K562 (cell line): ENCODE data around the gene TXNRD1. TPM values are rescaled to one million over a fixed set of nuclear protein-coding genes. Genes with fewer than 3 reads are reported as not detected.

Experiments
- ATAC-seq: fragments of 200-7000 bp; cut with Tn5 transposase; 3 replicates; pipeline ENCODE4 v1.9.1; 2020; ENCODE audit warnings: moderate library complexity
- BruUV-seq: library from RNA; stranded (reverse); fragments of 400-500 nt; replicated peaks from 2 replicates; lab custom pipeline; 2021; lab: Mats Ljungman, UMichigan
- CTCF ChIA-PET: fragments of 300-600 bp; formaldehyde crosslinking; extraction: SDS; loops from one replicate; lab custom pipeline; 2021; ENCODE audit warnings: low intra/inter-chr PET ratio; lab: Yijun Ruan, JAX
- POLR2A ChIA-PET: fragments of 300-600, 350-650 bp; sonication (Branson Sonifier 250); formaldehyde crosslinking; extraction: SDS; loops from one replicate; lab custom pipeline; 2021; ENCODE audit warnings: antibody characterized with exemption, inconsistent platforms; lab: Yijun Ruan, JAX
- DNase-seq, 4 experiments: peaks; one replicate each; pipeline versions ENCODE4 v3.0.0 to v3.0.0-alpha.2; 2011 to 2018; ENCODE audit warnings: low spot score in 3 of 4, mixed read lengths in 3 of 4; ENCODE audit errors: extremely low read depth in 1 of 4
- FAIRE-seq: peaks from 2 replicates; lab custom pipeline; 2011; peaks lifted over from hg19 to GRCh38; lab: Jason Lieb, UNC
- H2AFZ ChIP-seq: 2 replicates; pipeline ENCODE4 v1.6.0; 2011; ENCODE audit warnings: low read depth, low read length, control low read depth, inconsistent platforms
- H3K27ac ChIP-seq: fragments of 200-600 bp; 3 replicates; pipeline ENCODE4 v1.8.0; 2011; ENCODE audit warnings: low read depth, mild to moderate bottlenecking, control low read depth, inconsistent platforms, low read length, moderate library complexity, mixed read lengths; ENCODE audit errors: extremely low read depth
- H3K27me3 ChIP-seq, 2 experiments: fragments of 300-600 bp in 1 of 2; 2 replicates in 1 of 2; 3 replicates in 1 of 2; pipeline versions ENCODE4 v1.6.0 to v1.8.0; 2011; ENCODE audit warnings: inconsistent platforms in 2 of 2, low read length in 2 of 2, mild to moderate bottlenecking in 1 of 2, mixed read lengths in 1 of 2, moderate library complexity in 1 of 2; ENCODE audit not compliant: control insufficient read depth in 2 of 2, insufficient read depth in 2 of 2
- H3K36me3 ChIP-seq: fragments of 300-600 bp; 3 replicates; pipeline ENCODE4 v1.8.0; 2011; ENCODE audit warnings: mild to moderate bottlenecking, low read length, inconsistent platforms; ENCODE audit not compliant: control insufficient read depth, insufficient read depth
- H3K4me1 ChIP-seq, 2 experiments: fragments of 200-600 bp in 1 of 2; replicated peaks in 1 of 2; 2 replicates in 1 of 2; 3 replicates in 1 of 2; pipeline versions ENCODE4 v1.5.1 to v1.8.0; 2011; ENCODE audit warnings: inconsistent platforms in 2 of 2, low read length in 2 of 2, mild to moderate bottlenecking in 1 of 2, mixed read lengths in 1 of 2, moderate library complexity in 1 of 2; ENCODE audit not compliant: control insufficient read depth in 2 of 2, insufficient read depth in 2 of 2
- H3K4me2 ChIP-seq: 2 replicates; pipeline ENCODE4 v1.6.1; 2011; ENCODE audit warnings: low read length, control low read depth, inconsistent platforms, mixed read lengths; ENCODE audit not compliant: insufficient read depth
- H3K4me3 ChIP-seq: fragments of 200-600 bp; sonication (generic), shearing (Covaris generic); 2 replicates; pipeline ENCODE4 v1.5.1; 2016; ENCODE audit warnings: control low read depth, inconsistent platforms
- H3K79me2 ChIP-seq: fragments of 200-600 bp; 3 replicates; pipeline ENCODE4 v1.8.0; 2011; ENCODE audit warnings: low read length, inconsistent platforms; ENCODE audit not compliant: control insufficient read depth, insufficient read depth
- H3K9ac ChIP-seq, 2 experiments: 2 replicates each; pipeline versions ENCODE4 v1.6.0 to v1.6.1; 2011; ENCODE audit warnings: low read depth in 2 of 2, low read length in 2 of 2, control low read depth in 1 of 2, inconsistent platforms in 1 of 2, mild to moderate bottlenecking in 1 of 2, mixed read lengths in 1 of 2; ENCODE audit not compliant: insufficient read depth in 1 of 2
- H3K9me1 ChIP-seq: one replicate; pipeline ENCODE4 v1.6.0; 2011; ENCODE audit warnings: inconsistent platforms, mild to moderate bottlenecking, low read length, moderate library complexity; ENCODE audit not compliant: control insufficient read depth, insufficient read depth
- H3K9me3 ChIP-seq: replicated peaks from 2 replicates; pipeline ENCODE4 v1.5.1; 2011; ENCODE audit warnings: low read depth, low read length, inconsistent platforms; ENCODE audit not compliant: control insufficient read depth, insufficient read depth
- H4K20me1 ChIP-seq: replicated peaks from 2 replicates; pipeline ENCODE4 v1.6.1; 2011; ENCODE audit warnings: low read length, inconsistent platforms, mixed read lengths; ENCODE audit not compliant: control insufficient read depth, insufficient read depth
- ETV5 ChIP-seq: sonication (generic); formaldehyde crosslinking; IDR thresholded peaks from 2 replicates; pipeline ENCODE4 v1.4.0; 2020; ENCODE audit warnings: low read depth, mild to moderate bottlenecking, missing genetic modification reagents
- RBM39 ChIP-seq: fragments of 200-400 bp; formaldehyde crosslinking; optimal IDR thresholded peaks from 2 replicates; pipeline ENCODE3; 2018; ENCODE audit warnings: low read depth, low read length
- RHOXF2B ChIP-seq: fragments of 250-450 bp; sonication (Bioruptor Pico); conservative IDR thresholded peaks from 2 replicates; pipeline ENCODE4 v1.5.1; 2021
- SOX6 ChIP-seq: fragments of 450-650 bp; IDR thresholded peaks from 2 replicates; pipeline ENCODE4 v1.6.1; 2014; ENCODE audit warnings: mild to moderate bottlenecking
- SP1 ChIP-seq: sonication (generic); formaldehyde crosslinking; IDR thresholded peaks from 2 replicates; pipeline ENCODE4 v1.8.1; 2022; ENCODE audit warnings: mild to moderate bottlenecking, missing genetic modification reagents
- TFAM ChIP-seq: fragments of 250-450 bp; sonication (Bioruptor Pico); conservative IDR thresholded peaks from 2 replicates; pipeline ENCODE4 v1.5.0; 2021; ENCODE audit warnings: mild to moderate bottlenecking, moderate library complexity
- ZNF232 ChIP-seq: sonication (generic); formaldehyde crosslinking; IDR thresholded peaks from 2 replicates; pipeline ENCODE4 v1.8.0; 2022; ENCODE audit warnings: mild to moderate bottlenecking, missing genetic modification reagents
- ZNF780A ChIP-seq: fragments of 250-450 bp; sonication (Bioruptor Pico); IDR thresholded peaks from 2 replicates; pipeline ENCODE4 v1.5.0; 2021; ENCODE audit warnings: mild to moderate bottlenecking
- WGBS: fragments of 100-300 bp; shearing (Covaris generic); methylation state at CpG from one replicate; pipeline ENCODE4 v1.1.6; 2016; ENCODE audit warnings: low coverage, mixed read lengths; ENCODE audit not compliant: insufficient coverage; ENCODE audit errors: missing lambda C conversion rate; 5-methylcytosine and 5-hydroxymethylcytosine counted together
- in situ Hi-C: fragments of 300-500 bp; cut with MboI; formaldehyde crosslinking; loops from 4 replicates; pipeline ENCODE4 v1.15.0; 2018; ENCODE audit warnings: inconsistent platforms, mixed read lengths
- intact Hi-C: fragments of 100-400 bp; cut with micrococcal nuclease; formaldehyde crosslinking; loops from 2 replicates; pipeline ENCODE4 v1.14.2; 2022
- polyA plus RNA-seq, 8 experiments: library from polyadenylated mRNA; depleted of rRNA in 4 of 8; stranded (reverse) in 5 of 8; unstranded in 3 of 8; fragments of >200 nt; fragmentation: Nextera tagmentation in 2 of 8; fragmentation: Illumina TruSeq in 1 of 8; extraction: Ambion mirVana in 2 of 8; extraction: Trizol in 1 of 8; gene quantifications; 2 replicates each; pipeline versions ENCODE4 v1.2.1 to v1.2.3, GENCODE V29; 2011 to 2014; ENCODE audit warnings: inconsistent platforms in 1 of 8, missing spikeins in 1 of 8
- total RNA-seq, 7 experiments: library from RNA; depleted of rRNA in 6 of 7; stranded (reverse); fragments of >200 nt in 6 of 7; fragmentation: Illumina TruSeq in 2 of 7; extraction: Trizol in 2 of 7; gene quantifications; 2 replicates each; pipeline versions ENCODE4 v1.2.1 to v1.2.3, GENCODE V29; 2011 to 2021; ENCODE audit warnings: low replicate concordance in 1 of 7
- TF ChIP-seq, protein P1 (sequence below): IDR thresholded peaks from 2 replicates; pipeline ENCODE4 v1.6.1; 2016; ENCODE audit warnings: missing genetic modification characterization, missing compliant biosample characterization
- TF ChIP-seq, protein P2 (sequence below): fragments of 250-450 bp; sonication (Bioruptor Pico); IDR thresholded peaks from 2 replicates; pipeline ENCODE4 v1.5.0; 2021; ENCODE audit warnings: mild to moderate bottlenecking, borderline replicate concordance
- TF ChIP-seq, protein P3 (sequence below): fragments of 450-650 bp; IDR thresholded peaks from 2 replicates; pipeline ENCODE4 v1.6.1; 2016; ENCODE audit warnings: low read depth, mild to moderate bottlenecking, moderate library complexity
- TF ChIP-seq, protein P4 (sequence below): fragments of 250-450 bp; sonication (Bioruptor Pico); IDR thresholded peaks from 2 replicates; pipeline ENCODE4 v1.4.0; 2020

TXNRD1 gene
- total and polyA plus RNA-seq, 9 of the 15 experiments (the other 6 are each of a cell fraction or from before 2014, with no cell fraction given), result 107 to 189 (median 146) TPM

DNA sequence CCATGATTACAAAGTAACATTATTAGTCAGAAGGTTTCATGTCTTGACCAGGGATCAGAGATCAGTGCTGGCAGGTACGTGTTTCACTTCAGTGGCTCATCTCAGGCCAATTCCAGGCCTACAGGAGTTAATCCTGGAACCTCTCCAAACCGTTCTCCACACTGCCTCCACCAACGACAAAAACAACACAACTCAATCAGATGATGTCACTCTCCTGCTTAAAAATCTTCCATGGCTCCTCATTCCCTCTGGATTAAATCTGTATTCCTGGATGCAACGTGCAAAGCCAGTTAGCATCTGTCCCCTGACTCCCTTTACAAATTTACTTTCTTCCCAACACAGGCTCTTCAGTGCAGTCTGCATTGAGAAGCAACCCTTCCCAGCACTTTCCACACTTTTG is 34.3 kb upstream of the TXNRD1 start (continued):
- TF ChIP-seq, protein P1, sequence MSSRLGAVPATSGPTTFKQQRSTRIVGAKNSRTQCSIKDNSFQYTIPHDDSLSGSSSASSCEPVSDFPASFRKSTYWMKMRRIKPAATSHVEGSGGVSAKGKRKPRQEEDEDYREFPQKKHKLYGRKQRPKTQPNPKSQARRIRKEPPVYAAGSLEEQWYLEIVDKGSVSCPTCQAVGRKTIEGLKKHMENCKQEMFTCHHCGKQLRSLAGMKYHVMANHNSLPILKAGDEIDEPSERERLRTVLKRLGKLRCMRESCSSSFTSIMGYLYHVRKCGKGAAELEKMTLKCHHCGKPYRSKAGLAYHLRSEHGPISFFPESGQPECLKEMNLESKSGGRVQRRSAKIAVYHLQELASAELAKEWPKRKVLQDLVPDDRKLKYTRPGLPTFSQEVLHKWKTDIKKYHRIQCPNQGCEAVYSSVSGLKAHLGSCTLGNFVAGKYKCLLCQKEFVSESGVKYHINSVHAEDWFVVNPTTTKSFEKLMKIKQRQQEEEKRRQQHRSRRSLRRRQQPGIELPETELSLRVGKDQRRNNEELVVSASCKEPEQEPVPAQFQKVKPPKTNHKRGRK (tag), result no peak
- TF ChIP-seq, protein P2, sequence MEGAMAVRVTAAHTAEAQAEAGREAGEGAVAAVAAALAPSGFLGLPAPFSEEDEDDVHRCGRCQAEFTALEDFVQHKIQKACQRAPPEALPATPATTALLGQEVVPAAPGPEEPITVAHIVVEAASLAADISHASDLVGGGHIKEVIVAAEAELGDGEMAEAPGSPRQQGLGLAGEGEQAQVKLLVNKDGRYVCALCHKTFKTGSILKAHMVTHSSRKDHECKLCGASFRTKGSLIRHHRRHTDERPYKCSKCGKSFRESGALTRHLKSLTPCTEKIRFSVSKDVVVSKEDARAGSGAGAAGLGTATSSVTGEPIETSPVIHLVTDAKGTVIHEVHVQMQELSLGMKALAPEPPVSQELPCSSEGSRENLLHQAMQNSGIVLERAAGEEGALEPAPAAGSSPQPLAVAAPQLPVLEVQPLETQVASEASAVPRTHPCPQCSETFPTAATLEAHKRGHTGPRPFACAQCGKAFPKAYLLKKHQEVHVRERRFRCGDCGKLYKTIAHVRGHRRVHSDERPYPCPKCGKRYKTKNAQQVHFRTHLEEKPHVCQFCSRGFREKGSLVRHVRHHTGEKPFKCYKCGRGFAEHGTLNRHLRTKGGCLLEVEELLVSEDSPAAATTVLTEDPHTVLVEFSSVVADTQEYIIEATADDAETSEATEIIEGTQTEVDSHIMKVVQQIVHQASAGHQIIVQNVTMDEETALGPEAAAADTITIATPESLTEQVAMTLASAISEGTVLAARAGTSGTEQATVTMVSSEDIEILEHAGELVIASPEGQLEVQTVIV, result no peak
- no peak for TF ChIP-seq SOX6

DNA sequence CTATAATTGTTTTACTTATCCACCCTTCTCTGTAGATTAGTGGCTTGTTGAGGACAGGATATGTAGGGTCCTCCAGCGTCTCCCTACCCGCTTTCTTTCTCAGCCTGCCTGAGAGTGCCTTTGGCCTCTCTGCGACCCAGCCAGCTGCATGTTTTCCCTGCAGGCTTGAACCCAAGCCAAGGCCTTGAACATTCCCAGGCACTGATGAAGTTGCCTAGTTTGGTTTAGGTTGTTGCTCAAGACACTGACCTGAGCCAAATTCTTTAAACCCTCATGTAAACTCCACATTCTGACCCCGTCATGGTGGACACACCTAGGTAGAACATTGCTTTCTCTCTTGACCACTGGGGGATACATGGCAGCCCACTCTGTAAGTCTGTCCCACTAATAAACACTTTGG is 33.4 kb upstream of the TXNRD1 start:
- H4K20me1 ChIP-seq, result no peaks in the 10 kb centered on the region
- H3K79me2 ChIP-seq, result no peaks in the 10 kb centered on the region
- intact Hi-C loops, result no loop called here
- no peaks in the 10 kb centered on the region; the same call in 1 of the 2 replicates for H3K9me3 ChIP-seq
- no peaks in the 10 kb centered on the region for H3K9me1 ChIP-seq
- POLR2A ChIA-PET, result no interaction called here
- H3K4me3 ChIP-seq, result no peak overlapping the region
- H3K36me3 ChIP-seq, result no peaks in the 10 kb centered on the region
- no peak for DNase-seq
- H3K4me1 ChIP-seq, result peaks cover 7 to 12% of the 10 kb centered on the region in 2 experiments; a peak in 4 of 5 replicates
- WGBS, result 43% methylated on average over 4 of the region's 4 CpGs
- no peak overlapping the region for H3K4me2 ChIP-seq
- CTCF ChIA-PET, result no interaction called here
- no peaks in the 10 kb centered on the region for H3K27me3 ChIP-seq
- no peak overlapping the region for H3K9ac ChIP-seq
- no TSS peak for BruUV-seq
- H3K27ac ChIP-seq, result no peak overlapping the region
- H2AFZ ChIP-seq, result no peak overlapping the region
- no peak for ATAC-seq
- in situ Hi-C loops, result no loop called here
- FAIRE-seq, result no peak
- TF ChIP-seq ZNF232 (CRISPR knock-in tag), result no peak
- no peak for TF ChIP-seq ZNF780A (CRISPR knock-in tag)
- TF ChIP-seq TFAM (CRISPR knock-in tag), result no peak
- TF ChIP-seq, protein P3, sequence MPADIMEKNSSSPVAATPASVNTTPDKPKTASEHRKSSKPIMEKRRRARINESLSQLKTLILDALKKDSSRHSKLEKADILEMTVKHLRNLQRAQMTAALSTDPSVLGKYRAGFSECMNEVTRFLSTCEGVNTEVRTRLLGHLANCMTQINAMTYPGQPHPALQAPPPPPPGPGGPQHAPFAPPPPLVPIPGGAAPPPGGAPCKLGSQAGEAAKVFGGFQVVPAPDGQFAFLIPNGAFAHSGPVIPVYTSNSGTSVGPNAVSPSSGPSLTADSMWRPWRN, result no peak
- TF ChIP-seq, protein P4, sequence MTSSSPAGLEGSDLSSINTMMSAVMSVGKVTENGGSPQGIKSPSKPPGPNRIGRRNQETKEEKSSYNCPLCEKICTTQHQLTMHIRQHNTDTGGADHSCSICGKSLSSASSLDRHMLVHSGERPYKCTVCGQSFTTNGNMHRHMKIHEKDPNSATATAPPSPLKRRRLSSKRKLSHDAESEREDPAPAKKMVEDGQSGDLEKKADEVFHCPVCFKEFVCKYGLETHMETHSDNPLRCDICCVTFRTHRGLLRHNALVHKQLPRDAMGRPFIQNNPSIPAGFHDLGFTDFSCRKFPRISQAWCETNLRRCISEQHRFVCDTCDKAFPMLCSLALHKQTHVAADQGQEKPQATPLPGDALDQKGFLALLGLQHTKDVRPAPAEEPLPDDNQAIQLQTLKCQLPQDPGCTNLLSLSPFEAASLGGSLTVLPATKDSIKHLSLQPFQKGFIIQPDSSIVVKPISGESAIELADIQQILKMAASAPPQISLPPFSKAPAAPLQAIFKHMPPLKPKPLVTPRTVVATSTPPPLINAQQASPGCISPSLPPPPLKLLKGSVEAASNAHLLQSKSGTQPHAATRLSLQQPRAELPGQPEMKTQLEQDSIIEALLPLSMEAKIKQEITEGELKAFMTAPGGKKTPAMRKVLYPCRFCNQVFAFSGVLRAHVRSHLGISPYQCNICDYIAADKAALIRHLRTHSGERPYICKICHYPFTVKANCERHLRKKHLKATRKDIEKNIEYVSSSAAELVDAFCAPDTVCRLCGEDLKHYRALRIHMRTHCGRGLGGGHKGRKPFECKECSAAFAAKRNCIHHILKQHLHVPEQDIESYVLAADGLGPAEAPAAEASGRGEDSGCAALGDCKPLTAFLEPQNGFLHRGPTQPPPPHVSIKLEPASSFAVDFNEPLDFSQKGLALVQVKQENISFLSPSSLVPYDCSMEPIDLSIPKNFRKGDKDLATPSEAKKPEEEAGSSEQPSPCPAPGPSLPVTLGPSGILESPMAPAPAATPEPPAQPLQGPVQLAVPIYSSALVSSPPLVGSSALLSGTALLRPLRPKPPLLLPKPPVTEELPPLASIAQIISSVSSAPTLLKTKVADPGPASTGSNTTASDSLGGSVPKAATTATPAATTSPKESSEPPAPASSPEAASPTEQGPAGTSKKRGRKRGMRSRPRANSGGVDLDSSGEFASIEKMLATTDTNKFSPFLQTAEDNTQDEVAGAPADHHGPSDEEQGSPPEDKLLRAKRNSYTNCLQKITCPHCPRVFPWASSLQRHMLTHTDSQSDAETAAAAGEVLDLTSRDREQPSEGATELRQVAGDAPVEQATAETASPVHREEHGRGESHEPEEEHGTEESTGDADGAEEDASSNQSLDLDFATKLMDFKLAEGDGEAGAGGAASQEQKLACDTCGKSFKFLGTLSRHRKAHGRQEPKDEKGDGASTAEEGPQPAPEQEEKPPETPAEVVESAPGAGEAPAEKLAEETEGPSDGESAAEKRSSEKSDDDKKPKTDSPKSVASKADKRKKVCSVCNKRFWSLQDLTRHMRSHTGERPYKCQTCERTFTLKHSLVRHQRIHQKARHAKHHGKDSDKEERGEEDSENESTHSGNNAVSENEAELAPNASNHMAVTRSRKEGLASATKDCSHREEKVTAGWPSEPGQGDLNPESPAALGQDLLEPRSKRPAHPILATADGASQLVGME (CRISPR knock-in tag), result no peak
- no peak for TF ChIP-seq RBM39
- TF ChIP-seq ETV5 (CRISPR knock-in tag), result no peak
- TF ChIP-seq RHOXF2B, result no peak
- no peak for TF ChIP-seq SP1 (CRISPR knock-in tag)
